ENCODE data around the gene BIN1.

BIN1 gene

GRCh38 chr2:127106991-127107621 lies at the start of gene BIN1:
Gene BIN1, minus strand, starts transcription at chr2:127107154. Its CDS starts 211 bp downstream, at chr2:127106943.
- no peak for DNase-seq

- DNase-seq, result no peak
Observed at GRCh38 chr2:127155947-127156346, 49.0 kb upstream of the BIN1 start.

- no peak for DNase-seq
Observed at GRCh38 chr2:127155028-127155581, 48.2 kb upstream of the BIN1 start.

GRCh38 chr2:127154396-127154795 lies 47.4 kb upstream of the BIN1 start:
- no peak for DNase-seq

GRCh38 chr2:127153691-127154158 lies 46.8 kb upstream of the BIN1 start:
- DNase-seq, result no peak

- no peak for DNase-seq
Observed at GRCh38 chr2:127150996-127151395, 44.0 kb upstream of the BIN1 start.

- DNase-seq, result no peak
Observed at GRCh38 chr2:127149384-127149783, 42.4 kb upstream of the BIN1 start.

GRCh38 chr2:127146820-127147502 lies 40.0 kb upstream of the BIN1 start:
- DNase-seq, result no peak

GRCh38 chr2:127146071-127146725 lies 39.2 kb upstream of the BIN1 start:
- DNase-seq, result no peak

- DNase-seq, result no peak
Observed at GRCh38 chr2:127145280-127145895, 38.4 kb upstream of the BIN1 start.

GRCh38 chr2:127143841-127144782 lies 37.2 kb upstream of the BIN1 start:
- DNase-seq, result no peak

GRCh38 chr2:127142663-127143630 lies 36.0 kb upstream of the BIN1 start:
- DNase-seq, result no peak

- DNase-seq, result no peak
Observed at GRCh38 chr2:127140538-127140937, 33.6 kb upstream of the BIN1 start.

GRCh38 chr2:127139766-127140165 lies 32.8 kb upstream of the BIN1 start:
- DNase-seq, result no peak

- no peak for DNase-seq
Observed at GRCh38 chr2:127138281-127138680, 31.3 kb upstream of the BIN1 start.

- DNase-seq, result no peak
Observed at GRCh38 chr2:127137741-127138140, 30.8 kb upstream of the BIN1 start.

- DNase-seq, result no peak
Observed at GRCh38 chr2:127137225-127137624, 30.3 kb upstream of the BIN1 start.

- DNase-seq, result no peak
Observed at GRCh38 chr2:127134833-127135830, 28.2 kb upstream of the BIN1 start.

GRCh38 chr2:127134235-127134634 lies 27.3 kb upstream of the BIN1 start:
- DNase-seq, result no peak

- DNase-seq, result no peak
Observed at GRCh38 chr2:127133793-127134192, 26.8 kb upstream of the BIN1 start.

Measured in NK-92 treated with Interleukin-12 subunit alpha and Interleukin-12 subunit beta, amount 100 ng/mL, for 24 hours (cell line).